Fibroblast of lung (primary cell): Measurements from ENCODE around the gene CABP4. TPM values are rescaled to one million over a fixed set of nuclear protein-coding genes. Genes with fewer than 3 reads are reported as not detected.

Source experiments
- DNase-seq, 2 donors: peaks; one replicate each; pipeline versions ENCODE4 v3.0.0 to v3.0.0-alpha.2; 2010; ENCODE audit warnings: low read depth in 2 of 2
- H2AFZ ChIP-seq: 2 replicates; pipeline ENCODE4 v1.5.1; 2012; ENCODE audit warnings: low read length, control low read depth, inconsistent platforms
- H3K27ac ChIP-seq: 2 replicates; pipeline ENCODE4 v1.5.1; 2011; ENCODE audit warnings: low read length, control low read depth; ENCODE audit not compliant: insufficient read depth
- H3K27me3 ChIP-seq: 2 replicates; pipeline ENCODE4 v1.5.1; 2011; ENCODE audit warnings: mild to moderate bottlenecking, low read length; ENCODE audit not compliant: control insufficient read depth, insufficient read depth
- H3K36me3 ChIP-seq: 2 replicates; pipeline ENCODE4 v1.5.1; 2011; ENCODE audit warnings: low read length; ENCODE audit not compliant: control insufficient read depth, insufficient read depth
- H3K4me1 ChIP-seq: 2 replicates; pipeline ENCODE4 v1.5.1; 2011; ENCODE audit warnings: low read length; ENCODE audit not compliant: control insufficient read depth, insufficient read depth; ENCODE audit errors: extremely low read depth
- H3K4me2 ChIP-seq: 2 replicates; pipeline ENCODE4 v1.5.1; 2011; ENCODE audit warnings: low read length, control low read depth; ENCODE audit not compliant: insufficient read depth; ENCODE audit errors: extremely low read depth
- H3K4me3 ChIP-seq, 4 experiments: fragments of 200-600 bp in 1 of 4; sonication (generic) in 1 of 4; replicated peaks in 1 of 4; 2 replicates each; pipeline ENCODE4 v1.5.1; 2011 to 2016; ENCODE audit warnings: low read length in 4 of 4, low read depth in 3 of 4, mild to moderate bottlenecking in 3 of 4, control low read depth in 2 of 4, inconsistent platforms in 1 of 4, mixed read lengths in 1 of 4; ENCODE audit not compliant: insufficient read depth in 1 of 4; ENCODE audit errors: control extremely low read depth in 1 of 4
- H3K79me2 ChIP-seq: 2 replicates; pipeline ENCODE4 v1.5.1; 2012; ENCODE audit warnings: mild to moderate bottlenecking, low read length, inconsistent platforms; ENCODE audit not compliant: control insufficient read depth, insufficient read depth
- H3K9ac ChIP-seq: 2 replicates; pipeline ENCODE4 v1.5.1; 2011; ENCODE audit warnings: mild to moderate bottlenecking, low read length, control low read depth; ENCODE audit not compliant: insufficient read depth
- H3K9me3 ChIP-seq: 2 replicates; pipeline ENCODE4 v1.5.1; 2012; ENCODE audit warnings: low read depth, low read length; ENCODE audit not compliant: control insufficient read depth, insufficient read depth
- H4K20me1 ChIP-seq: 2 replicates; pipeline ENCODE4 v1.5.1; 2011; ENCODE audit warnings: low read length; ENCODE audit not compliant: control insufficient read depth, insufficient read depth; ENCODE audit errors: extremely low read depth
- CTCF ChIP-seq, 2 donors: IDR thresholded peaks in 1 of 2; conservative IDR thresholded peaks in 1 of 2; 1 replicate in 1 of 2; 2 replicates in 1 of 2; pipeline ENCODE4 v1.5.1; 2011 to 2012; ENCODE audit warnings: low read length in 2 of 2, control low read depth in 1 of 2, inconsistent platforms in 1 of 2, low read depth in 1 of 2, mild to moderate bottlenecking in 1 of 2
- EZH2 ChIP-seq: IDR thresholded peaks from 2 replicates; pipeline ENCODE4 v1.5.1; 2012; ENCODE audit warnings: low read length, control low read depth, mild to moderate bottlenecking; ENCODE audit errors: missing control alignments
- polyA plus RNA-seq, 2 donors: library from polyadenylated mRNA; depleted of rRNA in 1 of 2; stranded (reverse) in 1 of 2; unstranded in 1 of 2; fragments of >200 nt; gene quantifications; 2 replicates each; pipeline ENCODE4 v1.2.1, GENCODE V29; 2011 to 2012; ENCODE audit warnings: missing spikeins in 1 of 2
- total RNA-seq: library from RNA; depleted of rRNA; stranded (reverse); fragments of >200 nt; gene quantifications from 2 replicates; pipeline ENCODE4 v1.2.1, GENCODE V29; 2014

The CABP4 gene
- total and polyA plus RNA-seq, 2 donors (not counting 1 experiment from before 2014, with no cell fraction given) = not detected

- no peak for DNase-seq
- H3K27me3 ChIP-seq = no peaks in the 10 kb centered on the region
- no peak for TF ChIP-seq CTCF (conservative IDR thresholded peaks at IDR 0.05 in 1 of 2, IDR thresholded peaks at IDR 0.05 in 1 of 2; ENCODE audit: low read depth in 1 of 2, low read length in 2 of 2)
- no peak for TF ChIP-seq EZH2
Observed at GRCh38 chr11:67468456-67468758, 13.3 kb downstream of the CABP4 start.

GRCh38 chr11:67468759-67469507 lies 13.8 kb downstream of the CABP4 start, which contains the start of gene TMEM134:
TSS of gene TMEM134 (minus strand) at chr11:67469251. CDS start at chr11:67469192, 59 bp downstream.
- H2AFZ ChIP-seq = peak within 1 kb of the TSS; percentile 92

More at GRCh38 chr11:67468456-67468758, 13.3 kb downstream of the CABP4 start:
- H3K4me1 ChIP-seq = peaks cover 6% of the 10 kb centered on the region
- no peaks in the 10 kb centered on the region for H4K20me1 ChIP-seq
- peak overlapping the region; percentile 79 for H3K9ac ChIP-seq
- H3K27ac ChIP-seq = peak overlapping the region; percentile 73
- no peak overlapping the region for H2AFZ ChIP-seq
- H3K9me3 ChIP-seq = no peaks in the 10 kb centered on the region
- no peaks in the 10 kb centered on the region for H3K36me3 ChIP-seq
- no peaks in the 10 kb centered on the region for H3K79me2 ChIP-seq
- H3K4me2 ChIP-seq = peak overlapping the region; percentile 75
- H3K4me3 ChIP-seq = peak overlapping the region; percentile 58 to 91 (median 78)

GRCh38 chr11:67469508-67469811 lies 14.3 kb downstream of the CABP4 start:
- Histone ChIP-seq H3K4me1 (peaks cover 6% of the 10 kb centered on the region), H4K20me1 (no peaks in the 10 kb centered on the region), H3K79me2 (no peaks in the 10 kb centered on the region), H3K4me3 (peak overlapping the region; percentile 64 to 83 (median 70)), H3K9ac (peak overlapping the region; percentile 62), H3K27ac (peak overlapping the region; percentile 66), H3K27me3 (no peaks in the 10 kb centered on the region), H3K4me2 (peak overlapping the region; percentile 79), H3K36me3 (no peaks in the 10 kb centered on the region), H3K9me3 (no peaks in the 10 kb centered on the region), H2AFZ (peak overlapping the region; percentile 92)
- TF ChIP-seq CTCF (conservative IDR thresholded peaks at IDR 0.05 in 1 of 2, IDR thresholded peaks at IDR 0.05 in 1 of 2; ENCODE audit: low read depth in 1 of 2, low read length in 2 of 2) (no peak), EZH2 (no peak)
- DNase-seq = no peak

More at GRCh38 chr11:67468759-67469507, 13.8 kb downstream of the CABP4 start, which contains the start of gene TMEM134:
- TF ChIP-seq CTCF (conservative IDR thresholded peaks at IDR 0.05 in 1 of 2, IDR thresholded peaks at IDR 0.05 in 1 of 2; ENCODE audit: low read depth in 1 of 2, low read length in 2 of 2) (peak in 1 of 2 donors; percentile 19), EZH2 (no peak)
- H4K20me1 ChIP-seq = no peaks in the 10 kb centered on the region
- no peaks in the 10 kb centered on the region for H3K79me2 ChIP-seq
- no peaks in the 10 kb centered on the region for H3K36me3 ChIP-seq
- H3K27ac ChIP-seq = peak within 1 kb of the TSS; percentile 73
- H3K27me3 ChIP-seq = no peaks in the 10 kb centered on the region
- H3K4me2 ChIP-seq = peak within 1 kb of the TSS; percentile 79
- peak; percentile 88 to 90 for DNase-seq
- H3K4me3 ChIP-seq = peak within 1 kb of the TSS; percentile 72 to 91 (median 78)
- no peaks in the 10 kb centered on the region for H3K9me3 ChIP-seq
- H3K4me1 ChIP-seq = peaks cover 6% of the 10 kb centered on the region
- H3K9ac ChIP-seq = peak within 1 kb of the TSS; percentile 79
